K562 (cell line): ENCODE data around the gene C10orf71. TPM values are rescaled to one million over a fixed set of nuclear protein-coding genes. Genes with fewer than 3 reads are reported as not detected.

Experiments used
- ATAC-seq: fragments of 200-7000 bp; cut with Tn5 transposase; 3 replicates; pipeline ENCODE4 v1.9.1; 2020; ENCODE audit warnings: moderate library complexity
- BruUV-seq: library from RNA; stranded (reverse); fragments of 400-500 nt; replicated peaks from 2 replicates; lab custom pipeline; 2021; lab: Mats Ljungman, UMichigan
- CTCF ChIA-PET: fragments of 300-600 bp; formaldehyde crosslinking; extraction: SDS; loops from one replicate; lab custom pipeline; 2021; ENCODE audit warnings: low intra/inter-chr PET ratio; lab: Yijun Ruan, JAX
- POLR2A ChIA-PET: fragments of 300-600, 350-650 bp; sonication (Branson Sonifier 250); formaldehyde crosslinking; extraction: SDS; loops from one replicate; lab custom pipeline; 2021; ENCODE audit warnings: antibody characterized with exemption, inconsistent platforms; lab: Yijun Ruan, JAX
- DNase-seq, 4 experiments: peaks; one replicate each; pipeline versions ENCODE4 v3.0.0 to v3.0.0-alpha.2; 2011 to 2018; ENCODE audit warnings: low spot score in 3 of 4, mixed read lengths in 3 of 4; ENCODE audit errors: extremely low read depth in 1 of 4
- FAIRE-seq: peaks from 2 replicates; lab custom pipeline; 2011; peaks lifted over from hg19 to GRCh38; lab: Jason Lieb, UNC
- H2AFZ ChIP-seq: 2 replicates; pipeline ENCODE4 v1.6.0; 2011; ENCODE audit warnings: low read depth, low read length, control low read depth, inconsistent platforms
- H3K27ac ChIP-seq: fragments of 200-600 bp; 3 replicates; pipeline ENCODE4 v1.8.0; 2011; ENCODE audit warnings: low read depth, mild to moderate bottlenecking, control low read depth, inconsistent platforms, low read length, moderate library complexity, mixed read lengths; ENCODE audit errors: extremely low read depth
- H3K27me3 ChIP-seq, 2 experiments: fragments of 300-600 bp in 1 of 2; 2 replicates in 1 of 2; 3 replicates in 1 of 2; pipeline versions ENCODE4 v1.6.0 to v1.8.0; 2011; ENCODE audit warnings: inconsistent platforms in 2 of 2, low read length in 2 of 2, mild to moderate bottlenecking in 1 of 2, mixed read lengths in 1 of 2, moderate library complexity in 1 of 2; ENCODE audit not compliant: control insufficient read depth in 2 of 2, insufficient read depth in 2 of 2
- H3K36me3 ChIP-seq: fragments of 300-600 bp; 3 replicates; pipeline ENCODE4 v1.8.0; 2011; ENCODE audit warnings: mild to moderate bottlenecking, low read length, inconsistent platforms; ENCODE audit not compliant: control insufficient read depth, insufficient read depth
- H3K4me1 ChIP-seq, 2 experiments: fragments of 200-600 bp in 1 of 2; replicated peaks in 1 of 2; 2 replicates in 1 of 2; 3 replicates in 1 of 2; pipeline versions ENCODE4 v1.5.1 to v1.8.0; 2011; ENCODE audit warnings: inconsistent platforms in 2 of 2, low read length in 2 of 2, mild to moderate bottlenecking in 1 of 2, mixed read lengths in 1 of 2, moderate library complexity in 1 of 2; ENCODE audit not compliant: control insufficient read depth in 2 of 2, insufficient read depth in 2 of 2
- H3K4me2 ChIP-seq: 2 replicates; pipeline ENCODE4 v1.6.1; 2011; ENCODE audit warnings: low read length, control low read depth, inconsistent platforms, mixed read lengths; ENCODE audit not compliant: insufficient read depth
- H3K4me3 ChIP-seq: fragments of 200-600 bp; sonication (generic), shearing (Covaris generic); 2 replicates; pipeline ENCODE4 v1.5.1; 2016; ENCODE audit warnings: control low read depth, inconsistent platforms
- H3K79me2 ChIP-seq: fragments of 200-600 bp; 3 replicates; pipeline ENCODE4 v1.8.0; 2011; ENCODE audit warnings: low read length, inconsistent platforms; ENCODE audit not compliant: control insufficient read depth, insufficient read depth
- H3K9ac ChIP-seq, 2 experiments: 2 replicates each; pipeline versions ENCODE4 v1.6.0 to v1.6.1; 2011; ENCODE audit warnings: low read depth in 2 of 2, low read length in 2 of 2, control low read depth in 1 of 2, inconsistent platforms in 1 of 2, mild to moderate bottlenecking in 1 of 2, mixed read lengths in 1 of 2; ENCODE audit not compliant: insufficient read depth in 1 of 2
- H3K9me1 ChIP-seq: one replicate; pipeline ENCODE4 v1.6.0; 2011; ENCODE audit warnings: inconsistent platforms, mild to moderate bottlenecking, low read length, moderate library complexity; ENCODE audit not compliant: control insufficient read depth, insufficient read depth
- H3K9me3 ChIP-seq: replicated peaks from 2 replicates; pipeline ENCODE4 v1.5.1; 2011; ENCODE audit warnings: low read depth, low read length, inconsistent platforms; ENCODE audit not compliant: control insufficient read depth, insufficient read depth
- H4K20me1 ChIP-seq: replicated peaks from 2 replicates; pipeline ENCODE4 v1.6.1; 2011; ENCODE audit warnings: low read length, inconsistent platforms, mixed read lengths; ENCODE audit not compliant: control insufficient read depth, insufficient read depth
- ETV1 ChIP-seq: fragments of 450-650 bp; conservative IDR thresholded peaks from 2 replicates; pipeline ENCODE4 v1.6.1; 2016; ENCODE audit warnings: missing genetic modification characterization, control low read depth, low read depth, missing compliant biosample characterization
- THRA ChIP-seq: fragments of 450-650 bp; IDR thresholded peaks from 2 replicates; pipeline ENCODE4 v1.6.1; 2017; ENCODE audit warnings: mild to moderate bottlenecking, moderate library complexity
- ZNF57 ChIP-seq: fragments of 450-650 bp; formaldehyde crosslinking; IDR thresholded peaks from 2 replicates; pipeline ENCODE4 v1.4.0; 2020; ENCODE audit warnings: mild to moderate bottlenecking, moderate library complexity
- WGBS: fragments of 100-300 bp; shearing (Covaris generic); methylation state at CpG from one replicate; pipeline ENCODE4 v1.1.6; 2016; ENCODE audit warnings: low coverage, mixed read lengths; ENCODE audit not compliant: insufficient coverage; ENCODE audit errors: missing lambda C conversion rate; 5-methylcytosine and 5-hydroxymethylcytosine counted together
- in situ Hi-C: fragments of 300-500 bp; cut with MboI; formaldehyde crosslinking; loops from 4 replicates; pipeline ENCODE4 v1.15.0; 2018; ENCODE audit warnings: inconsistent platforms, mixed read lengths
- intact Hi-C: fragments of 100-400 bp; cut with micrococcal nuclease; formaldehyde crosslinking; loops from 2 replicates; pipeline ENCODE4 v1.14.2; 2022
- polyA plus RNA-seq, 8 experiments: library from polyadenylated mRNA; depleted of rRNA in 4 of 8; stranded (reverse) in 5 of 8; unstranded in 3 of 8; fragments of >200 nt; fragmentation: Nextera tagmentation in 2 of 8; fragmentation: Illumina TruSeq in 1 of 8; extraction: Ambion mirVana in 2 of 8; extraction: Trizol in 1 of 8; gene quantifications; 2 replicates each; pipeline versions ENCODE4 v1.2.1 to v1.2.3, GENCODE V29; 2011 to 2014; ENCODE audit warnings: inconsistent platforms in 1 of 8, missing spikeins in 1 of 8
- total RNA-seq, 7 experiments: library from RNA; depleted of rRNA in 6 of 7; stranded (reverse); fragments of >200 nt in 6 of 7; fragmentation: Illumina TruSeq in 2 of 7; extraction: Trizol in 2 of 7; gene quantifications; 2 replicates each; pipeline versions ENCODE4 v1.2.1 to v1.2.3, GENCODE V29; 2011 to 2021; ENCODE audit warnings: low replicate concordance in 1 of 7

Gene C10orf71
- total and polyA plus RNA-seq, 9 of the 15 experiments (the other 6 are each of a cell fraction or from before 2014, with no cell fraction given), result 0.06 to 4.5 (median 1.3) TPM

GRCh38 chr10:49370326-49371100 lies 71.5 kb downstream of the C10orf71 start:
- no peaks in the 10 kb centered on the region for H3K9me1 ChIP-seq
- TF ChIP-seq ETV1 (tag) (no peak), THRA (no peak), ZNF57 (CRISPR knock-in tag) (no peak)
- in situ Hi-C loops, result no loop called here
- no peaks in the 10 kb centered on the region for H3K79me2 ChIP-seq
- peaks cover 39 to 50% of the 10 kb centered on the region in 2 experiments for H3K27me3 ChIP-seq
- ATAC-seq, result no peak
- 0 out of 2 replicates have a peak, but pooled peaks cover 8% of the 10 kb centered on the region for H4K20me1 ChIP-seq
- FAIRE-seq, result no peak
- DNase-seq, result no peak
- no peak overlapping the region for H3K4me3 ChIP-seq
- peaks cover 0 to 3% of the 10 kb centered on the region in 2 experiments; a peak in 1 of 5 replicates for H3K4me1 ChIP-seq
- POLR2A ChIA-PET, result interaction anchor here (1.0 kb wide), 1 partner anchor 9 kb away, joined by 3 read pairs; no protein-coding TSS in a partner anchor
- BruUV-seq, result no TSS peak
- H3K36me3 ChIP-seq, result no peaks in the 10 kb centered on the region
- CTCF ChIA-PET, result no interaction called here
- H3K27ac ChIP-seq, result no peak overlapping the region
- WGBS, result 2% methylated on average over 8 of the region's 8 CpGs
- no peak overlapping the region for H3K4me2 ChIP-seq
- no peaks in the 10 kb centered on the region for H3K9me3 ChIP-seq
- no peak overlapping the region for H2AFZ ChIP-seq
- no peak overlapping the region for H3K9ac ChIP-seq
- intact Hi-C loops, result no loop called here
